Trophoblast cell (in vitro differentiated cells and primary cell): Measurements from ENCODE around the gene EDA2R. TPM values are rescaled to one million over a fixed set of nuclear protein-coding genes. Genes with fewer than 3 reads are reported as not detected.

Experiments used
- DNase-seq, 2 donors: peaks; one replicate each; pipeline ENCODE4 v3.0.0-alpha.2; 2016
- H2AFZ ChIP-seq: 2 replicates; pipeline ENCODE4 v1.6.1; 2013; ENCODE audit warnings: low read length, moderate library complexity, mild to moderate bottlenecking; ENCODE audit not compliant: insufficient read depth, poor library complexity
- H2AK5ac ChIP-seq: 2 replicates; pipeline ENCODE4 v1.6.1; 2013; ENCODE audit warnings: mild to moderate bottlenecking, low read length
- H2BK120ac ChIP-seq: 2 replicates; pipeline ENCODE4 v1.6.1; 2013; ENCODE audit warnings: low read length, mild to moderate bottlenecking, moderate library complexity; ENCODE audit not compliant: insufficient read depth, poor library complexity
- H2BK12ac ChIP-seq: 2 replicates; pipeline ENCODE4 v1.6.1; 2013; ENCODE audit warnings: mild to moderate bottlenecking, low read length, moderate library complexity
- H2BK5ac ChIP-seq: 2 replicates; pipeline ENCODE4 v1.6.1; 2013; ENCODE audit warnings: low read length, low read depth, moderate library complexity, mild to moderate bottlenecking; ENCODE audit not compliant: poor library complexity
- H3K14ac ChIP-seq: 2 replicates; pipeline ENCODE4 v1.6.1; 2013; ENCODE audit warnings: mild to moderate bottlenecking, low read length
- H3K18ac ChIP-seq: 2 replicates; pipeline ENCODE4 v1.6.1; 2013; ENCODE audit warnings: mild to moderate bottlenecking, low read length
- H3K23ac ChIP-seq: 2 replicates; pipeline ENCODE4 v1.6.1; 2013; ENCODE audit warnings: low read length
- H3K27ac ChIP-seq: 2 replicates; pipeline ENCODE4 v1.5.1; 2013; ENCODE audit warnings: low read depth, mild to moderate bottlenecking, inconsistent platforms, low read length, moderate library complexity
- H3K27me3 ChIP-seq: 2 replicates; pipeline ENCODE4 v1.6.1; 2013; ENCODE audit warnings: inconsistent platforms, mild to moderate bottlenecking, low read length, moderate library complexity; ENCODE audit not compliant: insufficient read depth
- H3K36me3 ChIP-seq, 2 experiments: 1 replicate in 1 of 2; 2 replicates in 1 of 2; pipeline ENCODE4 v1.6.1; 2013; ENCODE audit warnings: low read length in 2 of 2, mild to moderate bottlenecking in 2 of 2, moderate library complexity in 1 of 2; ENCODE audit not compliant: insufficient read depth in 2 of 2, control insufficient read depth in 1 of 2
- H3K4ac ChIP-seq: 2 replicates; pipeline ENCODE4 v1.6.1; 2013; ENCODE audit warnings: low read depth, mild to moderate bottlenecking, low read length, moderate library complexity
- H3K4me1 ChIP-seq, 2 experiments: 1 replicate in 1 of 2; 2 replicates in 1 of 2; pipeline ENCODE4 v1.6.1; 2013; ENCODE audit warnings: low read length in 2 of 2, mild to moderate bottlenecking in 2 of 2, moderate library complexity in 1 of 2; ENCODE audit not compliant: insufficient read depth in 2 of 2, control insufficient read depth in 1 of 2
- H3K4me2 ChIP-seq: 2 replicates; pipeline ENCODE4 v1.6.1; 2013; ENCODE audit warnings: inconsistent platforms, mild to moderate bottlenecking, low read length, moderate library complexity
- H3K4me3 ChIP-seq: 2 replicates; pipeline ENCODE4 v1.5.1; 2013; ENCODE audit warnings: mild to moderate bottlenecking, low read depth, low read length, inconsistent platforms
- H3K79me1 ChIP-seq: one replicate; pipeline ENCODE4 v1.6.1; 2013; ENCODE audit warnings: low read length
- H3K79me2 ChIP-seq: 2 replicates; pipeline ENCODE4 v1.6.1; 2013; ENCODE audit warnings: low read length, mild to moderate bottlenecking; ENCODE audit not compliant: control insufficient read depth, insufficient read depth, poor library complexity
- H3K9ac ChIP-seq: 2 replicates; pipeline ENCODE4 v1.6.1; 2013; ENCODE audit warnings: mild to moderate bottlenecking, low read length
- H3K9me3 ChIP-seq: 2 replicates; pipeline ENCODE4 v1.6.1; 2013; ENCODE audit warnings: low read depth, mild to moderate bottlenecking, control low read depth, inconsistent platforms, low read length; ENCODE audit not compliant: insufficient read depth
- H4K12ac ChIP-seq: 2 replicates; pipeline ENCODE4 v1.6.1; 2013; ENCODE audit warnings: low read depth, mild to moderate bottlenecking, low read length, moderate library complexity
- H4K8ac ChIP-seq: 2 replicates; pipeline ENCODE4 v1.6.1; 2013; ENCODE audit warnings: low read depth, mild to moderate bottlenecking, low read length, moderate library complexity
- H4K91ac ChIP-seq: one replicate; pipeline ENCODE4 v1.6.1; 2013; ENCODE audit warnings: low read depth, mild to moderate bottlenecking, low read length, moderate library complexity
- WGBS: extraction: QIAGEN DNeasy Blood & Tissue Kit; methylation state at CpG from one replicate; pipeline ENCODE4 v1.1.7; 2013; ENCODE audit warnings: missing lambda C conversion rate; ENCODE audit not compliant: insufficient read length, insufficient coverage; ENCODE audit errors: extremely low coverage; 5-methylcytosine and 5-hydroxymethylcytosine counted together
- polyA plus RNA-seq: library from polyadenylated mRNA; stranded (reverse); fragments of 200-250 nt; gene quantifications from 2 replicates; pipeline ENCODE4 v1.2.3, GENCODE V29; 2013

Gene EDA2R
- polyA plus RNA-seq: 7.9 and 8.8 TPM in 2 replicates

DNA sequence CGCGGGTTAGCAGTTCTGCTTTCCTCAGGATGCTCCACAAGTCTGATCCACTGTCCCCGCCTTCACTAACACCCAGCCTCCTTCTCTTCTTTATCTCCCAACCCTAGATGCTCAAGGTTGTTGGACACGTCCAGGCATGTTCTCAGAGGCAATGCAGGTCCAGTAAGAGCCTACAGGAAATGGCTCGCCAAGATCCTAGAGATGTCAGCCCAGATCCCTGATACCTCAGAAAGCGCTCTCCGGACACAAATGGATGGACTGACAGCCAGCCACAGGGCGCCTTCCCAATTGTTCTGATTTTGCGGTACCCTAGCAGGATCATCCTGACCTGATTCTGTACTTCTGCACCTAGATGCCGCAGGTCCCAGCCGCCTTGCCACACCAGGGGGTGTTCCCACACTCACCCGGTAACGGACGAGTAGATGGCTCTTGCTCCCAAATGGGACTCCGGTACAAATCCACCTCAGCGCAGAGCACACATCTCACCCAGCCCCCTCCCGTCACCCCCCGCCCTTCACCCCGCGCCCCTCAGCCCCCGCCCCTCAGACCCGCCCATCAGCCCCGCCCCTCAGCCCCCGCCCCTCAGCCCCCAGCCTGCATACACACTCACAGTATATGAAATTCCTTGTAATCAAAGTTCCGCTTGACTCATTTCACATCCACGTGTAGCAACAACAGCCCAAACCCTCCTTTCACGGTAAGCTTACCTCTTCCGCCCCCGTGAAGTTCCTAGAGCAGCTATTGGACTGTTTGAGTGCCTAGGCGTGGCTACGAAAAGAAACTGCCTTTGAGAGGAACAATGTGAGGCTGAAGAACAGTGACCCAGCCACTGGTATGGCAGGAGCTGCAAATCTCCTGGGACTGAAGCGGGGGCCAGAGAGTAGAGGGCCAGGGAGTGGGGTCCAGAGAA is at the start of gene EDA2R:
Gene EDA2R (minus strand): TSS at position 488 of the 910 bp plus-strand sequence. CDS start 23,058 bp downstream, outside the sequence.
- Histone ChIP-seq H3K18ac (peak within 1 kb of the TSS; percentile 84), H3K79me1 (peaks cover 8% of the 10 kb centered on the region), H3K27ac (peak within 1 kb of the TSS; percentile 83), H3K27me3 (no peaks in the 10 kb centered on the region), H2BK12ac (peak within 1 kb of the TSS; percentile 53), H2BK5ac (peak within 1 kb of the TSS; percentile 68), H4K8ac (peak within 1 kb of the TSS; percentile 57), H3K4ac (peak within 1 kb of the TSS; percentile 64), H3K4me3 (peak within 1 kb of the TSS; percentile 62), H3K36me3 (no peaks in the 10 kb centered on the region), H2BK120ac (peak within 1 kb of the TSS; percentile 68), H3K9ac (peak within 1 kb of the TSS; percentile 4), H3K79me2 (no peaks in the 10 kb centered on the region), H3K9me3 (no peaks in the 10 kb centered on the region), H3K4me2 (peak within 1 kb of the TSS; percentile 69), H2AFZ (peak within 1 kb of the TSS; percentile 71), H3K14ac (peak within 1 kb of the TSS; percentile 92), H4K91ac (peak within 1 kb of the TSS; percentile 82), H3K4me1 (peaks cover 0 to 5% of the 10 kb centered on the region in 2 experiments), H4K12ac (no peak within 1 kb of the TSS), H3K23ac (no peak within 1 kb of the TSS), H2AK5ac (peak within 1 kb of the TSS; percentile 79)
- DNase-seq: peak; percentile 44 to 61
- WGBS: no CpG with 5 or more reads among the region's 32 CpGs

DNA sequence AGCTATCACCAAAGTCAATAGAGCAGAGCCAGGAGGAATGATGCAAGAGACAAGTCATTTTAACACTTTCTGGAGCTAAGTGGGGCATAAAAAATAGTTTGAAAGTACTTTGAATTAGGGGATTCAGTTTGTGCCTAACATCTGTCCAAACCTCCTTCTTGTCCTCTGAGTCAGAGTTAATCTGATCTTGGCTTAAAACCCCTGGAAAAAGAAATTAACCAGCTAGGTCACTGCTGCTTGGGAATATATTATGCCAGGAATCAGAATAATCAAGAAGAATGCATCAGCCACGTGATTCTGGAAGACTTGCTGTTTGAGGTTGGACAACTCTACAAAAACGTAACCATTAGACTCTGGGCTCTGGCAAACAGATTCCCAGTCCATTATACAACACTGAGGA is 45.3 kb upstream of the EDA2R start:
- Histone ChIP-seq H3K79me1 (no peaks in the 10 kb centered on the region), H3K4me3 (no peak overlapping the region), H2AK5ac (no peak overlapping the region), H2BK12ac (no peak overlapping the region), H3K4me2 (no peak overlapping the region), H3K36me3 (no peaks in the 10 kb centered on the region), H4K12ac (no peak overlapping the region), H3K4ac (no peak overlapping the region), H2BK120ac (no peak overlapping the region), H3K18ac (no peak overlapping the region), H3K79me2 (no peaks in the 10 kb centered on the region), H4K91ac (no peak overlapping the region), H2BK5ac (no peak overlapping the region), H3K4me1 (no peaks in the 10 kb centered on the region), H4K8ac (no peak overlapping the region), H3K9me3 (no peaks in the 10 kb centered on the region), H3K27ac (no peak overlapping the region), H3K9ac (no peak overlapping the region), H3K27me3 (no peaks in the 10 kb centered on the region), H3K14ac (no peak overlapping the region), H2AFZ (no peak overlapping the region), H3K23ac (no peak overlapping the region)
- no peak for DNase-seq
- WGBS: no CpG with 5 or more reads among the region's 2 CpGs

- Histone ChIP-seq H2BK5ac (no peak overlapping the region), H3K23ac (no peak overlapping the region), H3K4me2 (no peak overlapping the region), H3K27me3 (no peaks in the 10 kb centered on the region), H2BK12ac (no peak overlapping the region), H3K4me3 (no peak overlapping the region), H3K79me2 (no peaks in the 10 kb centered on the region), H2BK120ac (no peak overlapping the region), H3K9ac (no peak overlapping the region), H3K4ac (no peak overlapping the region), H3K4me1 (no peaks in the 10 kb centered on the region), H3K9me3 (no peaks in the 10 kb centered on the region), H3K36me3 (no peaks in the 10 kb centered on the region), H2AK5ac (no peak overlapping the region), H4K8ac (no peak overlapping the region), H3K27ac (no peak overlapping the region), H2AFZ (no peak overlapping the region), H3K79me1 (no peaks in the 10 kb centered on the region), H4K91ac (no peak overlapping the region), H4K12ac (no peak overlapping the region), H3K14ac (no peak overlapping the region), H3K18ac (no peak overlapping the region)
- no CpG with 5 or more reads among the region's 2 CpGs for WGBS
- no peak for DNase-seq
These were observed 41.6 kb upstream of the EDA2R start for GRCh38 chrX:66680451-66680850.

DNA sequence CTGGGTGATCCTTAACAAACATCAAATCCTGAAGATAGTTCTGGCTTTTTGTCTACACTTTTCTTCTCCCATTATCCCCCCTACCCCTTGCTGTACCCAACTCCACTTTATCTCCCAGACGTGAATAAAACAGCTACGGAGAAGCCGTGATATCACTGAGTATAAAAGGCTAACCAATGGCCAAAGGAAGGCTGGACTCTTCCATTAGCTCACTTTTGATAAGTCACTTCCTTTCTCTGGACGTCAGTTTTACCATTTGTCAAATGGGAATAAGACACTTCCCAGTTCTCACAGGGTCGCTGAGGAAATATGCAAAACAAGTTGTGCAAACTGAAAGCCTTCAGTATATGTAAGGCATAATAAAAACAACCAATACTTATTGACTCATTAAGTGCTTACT is 38.6 kb upstream of the EDA2R start:
- no peak overlapping the region for H2AK5ac ChIP-seq
- no peaks in the 10 kb centered on the region for H3K79me2 ChIP-seq
- H2BK12ac ChIP-seq: no peak overlapping the region
- H4K8ac ChIP-seq: no peak overlapping the region
- no peak overlapping the region for H3K4me2 ChIP-seq
- H3K27me3 ChIP-seq: no peaks in the 10 kb centered on the region
- no peak overlapping the region for H3K14ac ChIP-seq
- H3K18ac ChIP-seq: no peak overlapping the region
- no peaks in the 10 kb centered on the region for H3K4me1 ChIP-seq
- H3K36me3 ChIP-seq: no peaks in the 10 kb centered on the region
- no peak overlapping the region for H2AFZ ChIP-seq
- no CpG with 5 or more reads among the region's 5 CpGs for WGBS
- no peaks in the 10 kb centered on the region for H3K9me3 ChIP-seq
- no peak overlapping the region for H2BK5ac ChIP-seq
- no peak overlapping the region for H3K9ac ChIP-seq
- H4K12ac ChIP-seq: no peak overlapping the region
- no peak overlapping the region for H3K4me3 ChIP-seq
- H3K27ac ChIP-seq: no peak overlapping the region
- H3K23ac ChIP-seq: no peak overlapping the region
- no peak overlapping the region for H4K91ac ChIP-seq
- H3K4ac ChIP-seq: no peak overlapping the region
- no peak overlapping the region for H2BK120ac ChIP-seq
- H3K79me1 ChIP-seq: no peaks in the 10 kb centered on the region
- no peak for DNase-seq
